ENCODE measurements around the gene PTCD1.

PTCD1 gene

GRCh38 chr7:99406557-99406956 lies 32.0 kb downstream of the PTCD1 start:
- Histone ChIP-seq H3K27ac (ENCODE audit: low read length) (peak overlapping the region; percentile 90), H3K4me1 (ENCODE audit: control insufficient read depth in 1 of 2, insufficient read depth in 2 of 2, low read length in 2 of 2) (peaks cover 12 to 50% of the 10 kb centered on the region in 2 donors), H3K4me3 (ENCODE audit: low read depth in 1 of 2, low read length in 2 of 2) (peak overlapping the region in 1 of 2 donors; percentile 99), H3K27me3 (ENCODE audit: low read depth, low read length) (no peaks in the 10 kb centered on the region), H3K9me3 (ENCODE audit: control insufficient read depth in 1 of 2, low read length in 2 of 2) (no peaks in the 10 kb centered on the region), H3K36me3 (ENCODE audit: control insufficient read depth in 1 of 2, insufficient read depth in 2 of 2, low read length in 2 of 2) (peaks cover 27 to 47% of the 10 kb centered on the region in 2 donors)

GRCh38 chr7:99404977-99405320 lies 33.6 kb downstream of the PTCD1 start:
- Histone ChIP-seq H3K27ac (ENCODE audit: low read length) (no peak overlapping the region), H3K4me1 (ENCODE audit: control insufficient read depth in 1 of 2, insufficient read depth in 2 of 2, low read length in 2 of 2) (peaks cover 10 to 44% of the 10 kb centered on the region in 2 donors), H3K36me3 (ENCODE audit: control insufficient read depth in 1 of 2, insufficient read depth in 2 of 2, low read length in 2 of 2) (peaks cover 26 to 61% of the 10 kb centered on the region in 2 donors)

GRCh38 chr7:99404235-99404976 lies 34.2 kb downstream of the PTCD1 start:
- H3K4me1 ChIP-seq (ENCODE audit: control insufficient read depth in 1 of 2, insufficient read depth in 2 of 2, low read length in 2 of 2) = peaks cover 7 to 38% of the 10 kb centered on the region in 2 donors
- H3K27ac ChIP-seq (ENCODE audit: low read length) = no peak overlapping the region
- H3K27me3 ChIP-seq (ENCODE audit: low read depth, low read length) = no peaks in the 10 kb centered on the region
- H3K36me3 ChIP-seq (ENCODE audit: control insufficient read depth in 1 of 2, insufficient read depth in 2 of 2, low read length in 2 of 2) = peaks cover 31 to 65% of the 10 kb centered on the region in 2 donors
- no peak overlapping the region for H3K4me3 ChIP-seq (ENCODE audit: low read depth in 1 of 2, low read length in 2 of 2)
- no peaks in the 10 kb centered on the region for H3K9me3 ChIP-seq (ENCODE audit: control insufficient read depth in 1 of 2, low read length in 2 of 2)

More at GRCh38 chr7:99404977-99405320, 33.6 kb downstream of the PTCD1 start:
- Histone ChIP-seq H3K4me3 (ENCODE audit: low read depth in 1 of 2, low read length in 2 of 2) (no peak overlapping the region), H3K27me3 (ENCODE audit: low read depth, low read length) (no peaks in the 10 kb centered on the region), H3K9me3 (ENCODE audit: control insufficient read depth in 1 of 2, low read length in 2 of 2) (no peaks in the 10 kb centered on the region)

GRCh38 chr7:99403764-99404163 lies 34.8 kb downstream of the PTCD1 start:
- H3K4me3 ChIP-seq (ENCODE audit: low read depth in 1 of 2, low read length in 2 of 2) = no peak overlapping the region
- H3K27me3 ChIP-seq (ENCODE audit: low read depth, low read length) = no peaks in the 10 kb centered on the region
- no peaks in the 10 kb centered on the region for H3K9me3 ChIP-seq (ENCODE audit: control insufficient read depth in 1 of 2, low read length in 2 of 2)
- H3K36me3 ChIP-seq (ENCODE audit: control insufficient read depth in 1 of 2, insufficient read depth in 2 of 2, low read length in 2 of 2) = peaks cover 37 to 66% of the 10 kb centered on the region in 2 donors
- no peak overlapping the region for H3K27ac ChIP-seq (ENCODE audit: low read length)
- peaks cover 7 to 36% of the 10 kb centered on the region in 2 donors for H3K4me1 ChIP-seq (ENCODE audit: control insufficient read depth in 1 of 2, insufficient read depth in 2 of 2, low read length in 2 of 2)

- Histone ChIP-seq H3K4me1 (ENCODE audit: control insufficient read depth in 1 of 2, insufficient read depth in 2 of 2, low read length in 2 of 2) (peaks cover 7 to 35% of the 10 kb centered on the region in 2 donors), H3K27ac (ENCODE audit: low read length) (no peak overlapping the region), H3K4me3 (ENCODE audit: low read depth in 1 of 2, low read length in 2 of 2) (no peak overlapping the region), H3K9me3 (ENCODE audit: control insufficient read depth in 1 of 2, low read length in 2 of 2) (no peaks in the 10 kb centered on the region), H3K27me3 (ENCODE audit: low read depth, low read length) (no peaks in the 10 kb centered on the region), H3K36me3 (ENCODE audit: control insufficient read depth in 1 of 2, insufficient read depth in 2 of 2, low read length in 2 of 2) (peaks cover 44 to 68% of the 10 kb centered on the region in 2 donors)
These were observed 35.7 kb downstream of the PTCD1 start for GRCh38 chr7:99402854-99403253.

GRCh38 chr7:99399597-99399996 lies 39.0 kb downstream of the PTCD1 start:
- H3K36me3 ChIP-seq (ENCODE audit: control insufficient read depth in 1 of 2, insufficient read depth in 2 of 2, low read length in 2 of 2) = peaks cover 70 to 90% of the 10 kb centered on the region in 2 donors

GRCh38 chr7:99398891-99399445 lies 39.6 kb downstream of the PTCD1 start:
- peaks cover 0 to 4% of the 10 kb centered on the region in 2 donors for H3K4me1 ChIP-seq (ENCODE audit: control insufficient read depth in 1 of 2, insufficient read depth in 2 of 2, low read length in 2 of 2)
- H3K27ac ChIP-seq (ENCODE audit: low read length) = no peak overlapping the region
- H3K27me3 ChIP-seq (ENCODE audit: low read depth, low read length) = no peaks in the 10 kb centered on the region
- H3K36me3 ChIP-seq (ENCODE audit: control insufficient read depth in 1 of 2, insufficient read depth in 2 of 2, low read length in 2 of 2) = peaks cover 69 to 84% of the 10 kb centered on the region in 2 donors
- no peak overlapping the region for H3K4me3 ChIP-seq (ENCODE audit: low read depth in 1 of 2, low read length in 2 of 2)
- H3K9me3 ChIP-seq (ENCODE audit: control insufficient read depth in 1 of 2, low read length in 2 of 2) = no peaks in the 10 kb centered on the region

More at GRCh38 chr7:99399597-99399996, 39.0 kb downstream of the PTCD1 start:
- Histone ChIP-seq H3K4me3 (ENCODE audit: low read depth in 1 of 2, low read length in 2 of 2) (no peak overlapping the region), H3K4me1 (ENCODE audit: control insufficient read depth in 1 of 2, insufficient read depth in 2 of 2, low read length in 2 of 2) (peaks cover 0 to 9% of the 10 kb centered on the region in 2 donors), H3K27me3 (ENCODE audit: low read depth, low read length) (no peaks in the 10 kb centered on the region), H3K9me3 (ENCODE audit: control insufficient read depth in 1 of 2, low read length in 2 of 2) (no peaks in the 10 kb centered on the region), H3K27ac (ENCODE audit: low read length) (no peak overlapping the region)

GRCh38 chr7:99397297-99397983 lies 41.2 kb downstream of the PTCD1 start:
- no peak overlapping the region for H3K27ac ChIP-seq (ENCODE audit: low read length)

GRCh38 chr7:99396418-99397296 lies 41.9 kb downstream of the PTCD1 start:
- Histone ChIP-seq H3K27me3 (ENCODE audit: low read depth, low read length) (no peaks in the 10 kb centered on the region), H3K36me3 (ENCODE audit: control insufficient read depth in 1 of 2, insufficient read depth in 2 of 2, low read length in 2 of 2) (peaks cover 59 to 67% of the 10 kb centered on the region in 2 donors), H3K9me3 (ENCODE audit: control insufficient read depth in 1 of 2, low read length in 2 of 2) (no peaks in the 10 kb centered on the region), H3K4me1 (ENCODE audit: control insufficient read depth in 1 of 2, insufficient read depth in 2 of 2, low read length in 2 of 2) (peaks cover 9 to 17% of the 10 kb centered on the region in 2 donors), H3K4me3 (ENCODE audit: low read depth in 1 of 2, low read length in 2 of 2) (no peak overlapping the region), H3K27ac (ENCODE audit: low read length) (no peak overlapping the region)

More at GRCh38 chr7:99397297-99397983, 41.2 kb downstream of the PTCD1 start:
- Histone ChIP-seq H3K4me1 (ENCODE audit: control insufficient read depth in 1 of 2, insufficient read depth in 2 of 2, low read length in 2 of 2) (peaks cover 4 to 12% of the 10 kb centered on the region in 2 donors), H3K36me3 (ENCODE audit: control insufficient read depth in 1 of 2, insufficient read depth in 2 of 2, low read length in 2 of 2) (peaks cover 59 to 73% of the 10 kb centered on the region in 2 donors), H3K27me3 (ENCODE audit: low read depth, low read length) (no peaks in the 10 kb centered on the region), H3K4me3 (ENCODE audit: low read depth in 1 of 2, low read length in 2 of 2) (no peak overlapping the region), H3K9me3 (ENCODE audit: control insufficient read depth in 1 of 2, low read length in 2 of 2) (no peaks in the 10 kb centered on the region)

GRCh38 chr7:99395616-99396327 lies 42.8 kb downstream of the PTCD1 start:
- Histone ChIP-seq H3K27me3 (ENCODE audit: low read depth, low read length) (no peaks in the 10 kb centered on the region), H3K9me3 (ENCODE audit: control insufficient read depth in 1 of 2, low read length in 2 of 2) (no peaks in the 10 kb centered on the region), H3K4me1 (ENCODE audit: control insufficient read depth in 1 of 2, insufficient read depth in 2 of 2, low read length in 2 of 2) (peaks cover 9 to 17% of the 10 kb centered on the region in 2 donors), H3K4me3 (ENCODE audit: low read depth in 1 of 2, low read length in 2 of 2) (no peak overlapping the region), H3K36me3 (ENCODE audit: control insufficient read depth in 1 of 2, insufficient read depth in 2 of 2, low read length in 2 of 2) (peaks cover 58 to 64% of the 10 kb centered on the region in 2 donors), H3K27ac (ENCODE audit: low read length) (no peak overlapping the region)
